Stimulated activated CD8-positive, alpha-beta memory T cell treated with anti-CD3 and anti-CD28 coated beads, Interleukin-4, amount 100 ng/mL, for 1 hour (primary cell): Measurements from ENCODE around the gene CCN2.

Experiments
- DNase-seq, 2 donors: peaks; one replicate each; pipeline ENCODE4 v3.0.0-alpha.2; 2020; ENCODE audit warnings: low read depth in 2 of 2, low spot score in 1 of 2

The CCN2 gene

DNA sequence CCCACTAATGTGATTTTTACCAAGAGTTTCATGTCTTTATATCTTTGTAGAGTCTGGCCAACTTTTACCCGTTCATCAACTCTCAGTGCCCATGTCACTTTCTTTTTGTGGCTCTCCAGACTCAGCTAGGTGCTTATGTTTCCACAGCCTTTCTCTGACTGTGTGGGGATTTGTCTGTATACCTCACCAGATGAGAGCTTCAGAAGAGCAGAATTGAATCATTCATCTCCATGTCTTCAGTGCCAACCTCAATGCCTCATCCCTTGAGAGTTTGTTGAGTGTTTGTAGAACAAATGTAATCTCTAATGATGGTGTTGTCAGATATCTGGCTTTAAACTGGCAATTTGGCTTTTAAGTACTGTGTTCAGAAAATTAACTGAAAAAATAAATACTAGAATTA is 16.8 kb upstream of the CCN2 start:
- no peak for DNase-seq

DNA sequence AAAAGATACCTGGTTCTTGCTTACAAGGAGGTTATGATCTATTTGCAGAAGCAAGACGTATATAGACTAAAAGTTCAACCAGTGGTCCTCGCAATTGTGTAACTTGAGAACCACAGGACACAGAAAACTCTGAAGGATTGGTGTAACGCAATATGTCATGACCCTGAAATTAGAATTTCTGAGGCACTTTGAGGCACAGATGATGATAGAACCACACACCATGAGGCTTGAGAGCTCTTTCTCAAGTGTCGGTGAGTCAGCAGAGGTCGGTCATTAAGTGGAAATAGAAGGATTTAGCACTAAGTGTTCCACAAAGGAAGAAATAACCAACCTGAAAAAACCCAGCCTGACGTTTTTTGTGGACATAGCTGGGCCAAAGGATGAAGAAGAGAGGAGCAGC is 15.3 kb upstream of the CCN2 start:
- no peak for DNase-seq

DNA sequence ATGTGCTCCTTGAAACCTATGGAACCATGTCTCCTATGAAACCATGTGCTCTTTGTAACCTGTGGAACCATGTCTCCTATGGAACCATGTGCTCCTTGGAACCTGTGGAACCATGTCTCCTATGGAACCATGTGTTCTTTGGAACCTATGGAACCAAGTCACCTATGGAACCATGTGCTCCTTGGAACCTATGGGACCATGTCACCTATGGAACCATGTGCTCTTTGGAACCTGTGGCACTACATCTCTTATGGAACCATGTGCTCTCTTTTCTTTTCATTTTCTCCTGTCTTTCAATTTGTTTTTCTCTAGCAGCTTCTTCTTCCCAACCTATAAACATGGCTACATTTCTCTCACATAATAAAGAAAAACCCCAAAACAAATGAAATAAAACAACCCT is 11.9 kb upstream of the CCN2 start:
- no peak for DNase-seq

GRCh38 chr6:131960371-131961133 is 9.4 kb upstream of the CCN2 start:
- DNase-seq: no peak

DNA sequence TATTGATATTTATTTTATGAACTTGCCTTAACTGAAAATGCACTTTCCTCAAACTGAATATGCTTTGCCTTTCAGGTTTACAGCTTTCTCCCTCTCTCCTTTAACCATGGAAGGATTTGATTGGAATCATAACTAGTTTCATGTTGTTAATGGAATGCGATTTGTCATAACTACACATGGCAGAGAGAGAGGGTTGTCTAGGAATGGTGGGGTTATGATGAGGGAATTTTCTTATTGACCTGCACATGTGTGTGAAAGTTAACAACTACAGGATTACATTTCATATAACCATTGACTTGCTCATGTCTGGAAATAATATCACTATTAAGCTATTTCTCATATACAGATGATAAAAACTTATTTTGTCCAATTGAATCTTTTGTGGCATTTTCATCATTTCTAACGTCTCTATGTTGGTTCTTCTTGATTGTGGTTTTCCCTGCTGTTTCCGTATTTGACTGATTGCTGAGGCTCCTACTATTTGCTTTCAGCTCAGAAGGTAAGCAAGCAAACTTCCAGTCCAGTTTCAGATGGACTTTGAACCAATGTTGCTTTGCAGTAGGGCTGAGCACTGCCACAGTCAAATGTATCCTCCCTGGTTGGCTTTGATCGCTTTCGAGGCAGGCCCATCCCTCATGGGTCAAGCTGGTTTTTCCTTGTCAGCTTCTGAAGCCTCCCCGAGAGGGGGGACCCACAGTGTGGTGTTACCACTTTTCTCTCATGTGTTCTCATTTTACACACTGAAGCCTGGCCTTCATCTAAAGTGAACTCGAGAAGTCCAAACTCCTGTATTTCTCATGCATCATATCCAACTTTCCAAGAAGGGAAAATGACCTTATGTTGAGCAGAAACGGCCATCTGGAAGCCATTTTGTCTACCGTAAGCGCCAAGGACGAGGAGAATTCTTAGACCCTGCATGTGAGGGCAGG is 7.6 kb upstream of the CCN2 start:
- DNase-seq: no peak

DNA sequence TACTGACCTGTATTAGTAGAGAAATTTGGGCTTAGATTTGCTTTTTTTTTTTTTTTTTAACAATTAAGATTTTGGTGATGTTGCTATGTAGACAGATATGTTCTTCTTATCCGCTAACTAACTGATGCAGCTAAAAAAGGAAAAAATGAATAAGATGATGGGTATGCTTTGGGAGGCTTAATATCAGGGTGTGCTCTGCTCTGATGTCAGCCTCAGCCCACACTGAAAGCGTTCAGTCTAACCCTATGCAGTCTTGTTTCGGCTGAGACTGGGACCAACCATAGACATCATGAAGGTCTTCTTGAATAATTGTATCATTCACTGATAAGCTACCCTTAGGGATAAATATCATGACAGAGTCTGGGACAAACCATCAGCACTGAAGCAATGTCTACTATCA is 6.9 kb upstream of the CCN2 start:
- DNase-seq: no peak

- DNase-seq: no peak
These were observed 4.7 kb upstream of the CCN2 start for GRCh38 chr6:131955876-131956275.

- no peak for DNase-seq
These were observed 4.0 kb upstream of the CCN2 start for GRCh38 chr6:131955192-131955591.

GRCh38 chr6:131954775-131955107 is 3.6 kb upstream of the CCN2 start:
- no peak for DNase-seq

- no peak for DNase-seq
These were observed 3.0 kb upstream of the CCN2 start for GRCh38 chr6:131954059-131954774.

- DNase-seq: no peak
These were observed 1.8 kb upstream of the CCN2 start for GRCh38 chr6:131952886-131953509.

DNA sequence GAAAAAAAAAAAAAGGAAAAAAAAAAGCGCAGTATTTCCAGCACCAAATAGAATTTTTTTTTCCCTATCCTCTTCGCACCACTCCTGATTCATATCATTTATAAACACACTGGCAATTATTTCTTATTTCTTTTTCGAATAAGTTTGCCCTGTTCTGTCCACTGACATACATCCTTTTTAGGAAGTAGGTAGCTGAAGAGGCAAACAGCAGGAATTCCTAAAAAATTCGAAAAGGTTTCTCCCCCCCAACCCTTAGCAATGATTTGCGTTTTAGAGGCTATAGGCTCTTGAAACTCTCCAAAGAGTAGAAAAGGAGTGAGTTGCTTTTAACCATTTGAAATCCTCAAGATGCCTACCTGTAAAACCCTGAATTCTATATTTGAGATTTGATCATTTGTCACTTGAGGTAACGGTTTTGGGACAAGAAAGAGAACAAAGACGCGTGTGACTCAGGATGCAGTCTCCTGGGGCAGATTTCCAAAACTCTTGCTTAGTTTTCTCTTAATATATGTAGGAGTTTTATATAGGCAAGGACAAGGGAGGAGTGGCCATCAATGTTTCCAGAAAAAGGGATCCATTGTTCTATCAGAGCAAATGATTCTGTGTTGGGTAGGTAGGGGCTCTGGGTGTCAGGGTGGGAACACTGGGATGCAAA is 531 bp upstream of the CCN2 start:
- no peak for DNase-seq

DNA sequence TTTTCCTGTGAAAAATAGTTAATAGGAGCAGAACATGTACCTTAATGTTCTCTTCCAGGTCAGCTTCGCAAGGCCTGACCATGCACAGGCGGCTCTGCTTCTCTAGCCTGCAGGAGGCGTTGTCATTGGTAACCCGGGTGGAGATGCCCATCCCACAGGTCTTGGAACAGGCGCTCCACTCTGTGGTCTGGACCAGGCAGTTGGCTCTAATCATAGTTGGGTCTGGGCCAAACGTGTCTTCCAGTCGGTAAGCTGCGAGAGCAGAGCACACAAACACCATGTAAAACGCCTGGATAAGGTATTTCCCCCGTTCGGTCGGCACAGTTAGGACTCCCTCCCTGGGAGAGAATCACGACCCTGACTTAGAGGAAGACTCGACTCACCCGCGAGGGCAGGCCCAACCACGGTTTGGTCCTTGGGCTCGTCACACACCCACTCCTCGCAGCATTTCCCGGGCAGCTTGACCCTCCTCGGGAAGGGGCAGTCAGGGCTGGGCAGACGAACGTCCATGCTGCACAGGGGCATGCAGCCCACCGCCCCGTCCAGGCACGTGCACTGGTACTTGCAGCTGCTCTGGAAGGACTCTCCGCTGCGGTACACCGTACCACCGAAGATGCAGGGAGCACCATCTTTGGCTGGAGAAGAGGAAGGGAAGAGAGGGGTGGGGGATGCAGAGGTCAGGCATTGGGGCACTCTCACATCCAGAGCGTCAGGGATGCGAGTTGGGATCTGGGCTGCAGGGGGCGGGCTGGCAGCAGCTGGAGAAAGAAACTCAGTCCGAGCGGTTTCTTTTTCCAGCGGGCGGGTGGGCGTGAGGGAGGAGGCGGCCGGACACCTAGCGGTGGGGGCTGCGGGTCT is 1.0 kb downstream of the CCN2 start:
- DNase-seq: no peak

- DNase-seq: no peak
These were observed 1.6 kb downstream of the CCN2 start for GRCh38 chr6:131949620-131949908.

GRCh38 chr6:131948692-131949619 is 2.2 kb downstream of the CCN2 start:
- no peak for DNase-seq

DNA sequence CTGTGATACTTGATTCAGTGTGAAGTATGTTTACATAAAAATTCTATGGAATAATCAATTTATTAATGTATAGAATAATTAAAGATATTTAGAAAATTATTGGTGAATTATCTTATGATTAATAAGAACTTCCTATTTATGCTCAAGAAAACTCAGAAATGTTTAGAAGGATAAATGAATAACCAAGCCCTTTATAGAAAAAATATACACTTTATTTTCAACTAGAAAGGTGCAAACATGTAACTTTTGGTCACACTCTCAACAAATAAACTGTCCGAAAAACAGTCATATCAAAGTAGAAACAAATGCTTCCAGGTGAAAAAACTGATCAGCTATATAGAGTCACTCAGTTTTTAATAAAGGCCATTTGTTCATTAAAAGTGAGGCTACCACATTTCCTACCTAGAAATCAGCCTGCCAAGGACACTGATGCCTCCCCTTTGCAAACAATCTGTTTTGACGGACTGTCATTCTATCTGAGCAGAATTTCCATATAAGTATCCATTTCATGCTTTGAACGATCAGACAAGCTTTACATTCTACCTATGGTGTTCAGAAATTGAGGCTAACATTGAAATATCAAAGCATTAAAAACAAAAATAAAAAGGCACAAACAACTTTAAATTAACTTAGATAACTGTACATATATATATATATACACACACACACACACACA is 3.0 kb downstream of the CCN2 start:
- DNase-seq: no peak

GRCh38 chr6:131946992-131947955 is 3.9 kb downstream of the CCN2 start:
- no peak for DNase-seq
